ENCODE data around the gene NIP7. TPM values are rescaled to one million over a fixed set of nuclear protein-coding genes. Genes with fewer than 3 reads are reported as not detected.

Gene NIP7
- total and polyA plus RNA-seq, 9 of the 15 experiments (the other 6 are each of a cell fraction or from before 2014, with no cell fraction given): 28.9 to 85.5 (median 72.5) TPM

GRCh38 chr16:69339289-69340094 is at the start of gene NIP7, which contains the start of gene COG8 (continued):
- TF ChIP-seq ZNF780A (CRISPR knock-in tag; IDR thresholded peaks at IDR 0.05) (no peak), HDAC8 (tag; IDR thresholded peaks at IDR 0.05) (no peak), KDM4B (IDR thresholded peaks at IDR 0.05; ENCODE audit: borderline replicate concordance in 2 of 2, low read depth in 1 of 2) (peak in 1 of 2 experiments; percentile 74; a peak in 1 of 4 replicates), CTCFL (IDR thresholded peaks at IDR 0.05; ENCODE audit: borderline replicate concordance, insufficient read depth, low read depth, low read length, poor library complexity, severe bottlenecking) (peak; percentile 98), MYBL2 (IDR thresholded peaks at IDR 0.05; ENCODE audit: low read depth) (no peak), MYBL2 (CRISPR knock-in tag; IDR thresholded peaks at IDR 0.05; ENCODE audit: borderline replicate concordance) (no peak), ZNF830 (CRISPR knock-in tag; IDR thresholded peaks at IDR 0.05) (0 out of 2 replicates have a peak, but pooled peaks have one; percentile 44), POLR3A (IDR thresholded peaks at IDR 0.05; ENCODE audit: borderline replicate concordance, extremely low read depth, insufficient read depth, insufficient read length) (no peak), SMAD4 (CRISPR knock-in tag; conservative IDR thresholded peaks at IDR 0.05) (peak; percentile 66; the same call in 1 of the 2 replicates), ERF (CRISPR knock-in tag; IDR thresholded peaks at IDR 0.05) (no peak; the same call in 1 of the 2 replicates), ELF2 (CRISPR knock-in tag; IDR thresholded peaks at IDR 0.05) (peak; percentile 80; the same call in 1 of the 2 replicates), NFIX (CRISPR knock-in tag; IDR thresholded peaks at IDR 0.05; ENCODE audit: low read depth) (no peak), DMBX1 (CRISPR knock-in tag; IDR thresholded peaks at IDR 0.05; ENCODE audit: borderline replicate concordance) (no peak), HDAC1 (IDR thresholded peaks at IDR 0.05) (peak in 1 of 2 experiments; percentile 97; a peak in 2 of 4 replicates), RBM15 (IDR thresholded peaks at IDR 0.05; ENCODE audit: insufficient read depth, low read length) (no peak), SMARCE1 (IDR thresholded peaks at IDR 0.05) (peak; percentile 24; the same call in 1 of the 2 replicates), NCOA2 (IDR thresholded peaks at IDR 0.05; ENCODE audit: partially characterized antibody in 2 of 2) (no peak), ZNF140 (CRISPR knock-in tag; IDR thresholded peaks at IDR 0.05) (no peak), SMARCB1 (IDR thresholded peaks at IDR 0.05; ENCODE audit: insufficient read length, low read depth) (no peak)

All from K562 (cell line).